ENCODE measurements around the gene S1PR2. TPM values are rescaled to one million over a fixed set of nuclear protein-coding genes. Genes with fewer than 3 reads are reported as not detected.

S1PR2 gene
- total RNA-seq, 2 experiments from 2014 or later, result 9.5 to 10.6 TPM

DNA sequence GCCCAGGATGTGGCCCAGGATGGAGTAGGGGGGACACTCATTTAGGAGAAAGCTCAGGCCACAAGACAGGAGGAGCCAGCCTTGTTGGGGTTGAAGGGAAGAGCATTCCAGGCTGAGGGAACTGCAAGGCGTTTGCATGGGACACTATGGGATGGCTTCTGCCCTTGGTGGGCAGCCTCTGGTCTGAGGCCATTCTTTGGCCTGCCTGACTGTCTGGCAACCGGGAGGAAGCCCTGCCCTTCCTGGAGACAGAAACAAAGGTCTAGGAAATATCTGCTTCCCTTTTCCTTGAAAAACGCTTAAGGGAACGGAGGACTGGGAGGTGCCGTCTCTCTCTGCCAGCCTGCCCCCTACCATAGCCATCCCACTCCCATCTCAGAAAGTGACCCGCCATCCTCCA lies 36.9 kb upstream of the S1PR2 start:
- H3K36me3 Mint-ChIP-seq (ENCODE audit: low read depth), result peaks cover 7% of the 10 kb centered on the region
- CTCF ChIA-PET, result interaction anchor here (1.7 to 10.1 kb wide), 5 partner anchors 8 to 133 kb away, joined by 4 to 238 read pairs (median 10); no protein-coding TSS in a partner anchor
- no peak overlapping the region for H3K27ac Mint-ChIP-seq
- DNase-seq, result no peak
- peaks cover 1% of the 10 kb centered on the region for H3K27me3 Mint-ChIP-seq
- H3K4me3 Mint-ChIP-seq, result no peak overlapping the region
- H3K9me3 Mint-ChIP-seq, result no peaks in the 10 kb centered on the region
- POLR2A ChIA-PET, result interaction anchor here (1.4 to 4.3 kb wide), 3 partner anchors 9 to 123 kb away, joined by 5 to 46 read pairs (median 15); partner anchors contain the start of gene TYK2
- peaks cover 39% of the 10 kb centered on the region for H3K4me1 Mint-ChIP-seq

DNA sequence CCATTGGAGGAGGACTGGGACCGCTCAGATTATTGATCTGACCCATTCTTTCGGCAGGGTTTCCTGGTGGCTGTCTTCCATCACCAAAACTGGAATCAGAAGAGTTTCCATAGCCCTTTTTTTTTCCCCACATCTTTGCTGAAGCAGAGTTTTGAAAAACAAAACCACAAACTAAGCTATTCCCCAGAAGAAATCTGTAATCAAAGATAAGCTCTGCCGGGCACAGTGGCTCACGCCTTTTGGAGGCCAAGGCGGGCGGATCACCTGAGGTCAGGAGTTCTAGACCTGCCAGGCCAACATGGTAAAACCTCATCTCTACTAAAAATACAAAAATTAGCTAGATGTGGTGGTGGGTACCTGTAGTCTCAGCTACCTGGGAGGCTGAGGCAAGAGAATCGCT lies 35.6 kb upstream of the S1PR2 start:
- peaks cover 1% of the 10 kb centered on the region for H3K27me3 Mint-ChIP-seq
- H3K9me3 Mint-ChIP-seq, result no peaks in the 10 kb centered on the region
- H3K4me3 Mint-ChIP-seq, result no peak overlapping the region
- peaks cover 27% of the 10 kb centered on the region for H3K4me1 Mint-ChIP-seq
- POLR2A ChIA-PET, result no interaction called here
- CTCF ChIA-PET, result interaction anchor here (1.7 to 10.1 kb wide), 2 partner anchors 8 to 123 kb away, joined by 4 to 238 read pairs; no protein-coding TSS in a partner anchor
- DNase-seq, result no peak
- H3K36me3 Mint-ChIP-seq (ENCODE audit: low read depth), result peaks cover 3% of the 10 kb centered on the region
- H3K27ac Mint-ChIP-seq, result no peak overlapping the region

DNA sequence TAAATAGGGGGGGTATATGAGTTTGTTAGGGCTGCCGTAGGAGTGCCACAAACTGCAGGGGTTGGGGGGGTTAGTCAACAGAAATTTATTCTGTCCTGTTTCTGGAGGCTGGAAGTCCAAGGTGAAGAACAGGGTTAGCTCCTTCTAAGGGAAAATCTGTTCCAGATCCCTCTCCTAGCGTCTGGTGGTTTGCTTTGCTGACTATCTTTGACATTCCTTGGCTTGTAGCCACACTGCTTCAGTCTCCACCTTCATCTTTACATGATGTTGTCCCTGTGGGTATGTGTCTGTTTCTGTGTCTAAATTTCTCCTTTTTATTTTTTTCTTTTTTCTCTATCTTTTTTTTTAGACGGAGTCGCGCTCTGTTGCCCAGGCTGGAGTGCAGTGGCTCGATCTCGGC lies 31.6 kb upstream of the S1PR2 start:
- Mint-ChIP-seq H3K4me3 (no peak overlapping the region), H3K4me1 (peaks cover 27% of the 10 kb centered on the region), H3K27me3 (no peaks in the 10 kb centered on the region), H3K27ac (no peak overlapping the region), H3K36me3 (ENCODE audit: low read depth) (peaks cover 10% of the 10 kb centered on the region), H3K9me3 (no peaks in the 10 kb centered on the region)
- ChIA-PET CTCF (interaction anchor here (0.6 kb wide), 1 partner anchor 201 kb away, joined by 3 read pairs; no protein-coding TSS in a partner anchor), POLR2A (no interaction called here)
- DNase-seq, result no peak

DNA sequence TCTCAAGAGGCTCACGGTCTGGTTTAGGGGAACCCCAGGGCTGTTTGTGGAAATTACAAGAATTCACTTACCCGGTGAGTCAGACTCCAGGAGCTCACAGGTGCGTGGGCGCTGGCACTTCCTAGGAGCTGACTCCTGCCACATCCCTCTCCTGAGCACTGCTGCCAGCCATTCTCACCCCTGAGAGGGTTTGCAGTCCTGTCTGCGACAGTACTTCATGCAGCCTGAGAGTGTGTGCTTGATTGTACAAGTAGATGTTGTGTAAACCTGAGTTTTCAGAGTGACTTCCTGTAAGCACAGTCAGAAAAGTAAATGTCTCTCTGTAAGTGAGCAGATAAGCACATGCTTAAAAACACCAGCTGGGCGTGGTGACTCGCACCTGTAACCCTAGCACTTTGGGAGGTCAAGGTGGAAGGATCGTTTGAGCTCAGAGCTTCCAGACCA lies 29.0 kb upstream of the S1PR2 start:
- peak overlapping the region; percentile 84 for H3K27ac Mint-ChIP-seq
- peak overlapping the region; percentile 35 for H3K4me3 Mint-ChIP-seq
- H3K27me3 Mint-ChIP-seq, result no peaks in the 10 kb centered on the region
- CTCF ChIA-PET, result interaction anchor here (0.5 to 5.7 kb wide), 14 partner anchors 10 to 212 kb away, joined by 3 to 131 read pairs (median 4); partner anchors contain the start of genes CDC37, ICAM1, RAVER1 and TYK2
- DNase-seq, result peak; percentile 57
- H3K4me1 Mint-ChIP-seq, result peaks cover 29% of the 10 kb centered on the region
- H3K36me3 Mint-ChIP-seq (ENCODE audit: low read depth), result peaks cover 28% of the 10 kb centered on the region
- H3K9me3 Mint-ChIP-seq, result no peaks in the 10 kb centered on the region
- POLR2A ChIA-PET, result interaction anchor here (0.8 to 3.1 kb wide), 13 partner anchors 8 to 168 kb away, joined by 3 to 46 read pairs (median 5); partner anchors contain the start of genes DNMT1, ICAM1, MRPL4 and TYK2

DNA sequence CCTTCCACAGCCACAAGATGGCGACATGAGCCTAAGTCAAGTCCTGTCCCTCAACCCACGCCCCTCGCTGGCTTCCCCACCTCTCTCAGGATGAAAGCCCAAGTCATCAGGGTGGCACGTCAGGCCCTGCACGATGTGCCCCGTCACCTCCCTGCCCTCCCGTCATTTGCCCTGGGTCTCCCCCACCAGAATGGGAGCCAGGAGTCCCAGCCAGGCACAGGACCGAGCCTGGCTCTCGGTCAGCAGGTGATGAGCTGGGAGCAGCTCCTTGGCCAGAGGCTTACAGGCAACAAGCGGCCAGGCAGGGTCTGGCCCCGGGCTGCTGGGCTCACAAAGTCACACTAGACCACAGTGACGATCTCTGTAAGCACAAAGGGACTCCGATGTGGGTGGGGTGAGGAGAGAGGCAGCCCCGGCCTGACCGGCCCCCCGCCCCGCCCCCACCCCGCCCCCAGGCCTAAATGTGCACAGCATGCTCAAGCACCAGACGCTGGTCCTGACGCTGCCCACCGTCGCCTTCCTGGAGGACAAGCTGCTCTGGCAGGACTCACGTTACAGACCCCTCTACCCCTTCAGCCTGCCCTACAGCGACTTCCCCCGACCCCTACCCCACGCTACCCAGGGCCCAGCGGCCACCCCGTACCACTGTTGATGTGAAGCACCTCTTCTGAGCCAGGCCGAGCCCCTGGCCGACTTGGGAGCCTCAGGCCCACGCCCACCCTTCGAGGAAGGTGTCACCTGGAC lies 28.2 kb upstream of the S1PR2 start:
- CTCF ChIA-PET, result interaction anchor here (0.6 to 5.7 kb wide), 46 partner anchors 8 to 233 kb away, joined by 3 to 131 read pairs (median 4); partner anchors contain the start of genes CDC37, EIF3G, ICAM1 and ICAM5
- Mint-ChIP-seq H3K4me3 (no peak overlapping the region), H3K36me3 (ENCODE audit: low read depth) (peaks cover 35% of the 10 kb centered on the region)

DNA sequence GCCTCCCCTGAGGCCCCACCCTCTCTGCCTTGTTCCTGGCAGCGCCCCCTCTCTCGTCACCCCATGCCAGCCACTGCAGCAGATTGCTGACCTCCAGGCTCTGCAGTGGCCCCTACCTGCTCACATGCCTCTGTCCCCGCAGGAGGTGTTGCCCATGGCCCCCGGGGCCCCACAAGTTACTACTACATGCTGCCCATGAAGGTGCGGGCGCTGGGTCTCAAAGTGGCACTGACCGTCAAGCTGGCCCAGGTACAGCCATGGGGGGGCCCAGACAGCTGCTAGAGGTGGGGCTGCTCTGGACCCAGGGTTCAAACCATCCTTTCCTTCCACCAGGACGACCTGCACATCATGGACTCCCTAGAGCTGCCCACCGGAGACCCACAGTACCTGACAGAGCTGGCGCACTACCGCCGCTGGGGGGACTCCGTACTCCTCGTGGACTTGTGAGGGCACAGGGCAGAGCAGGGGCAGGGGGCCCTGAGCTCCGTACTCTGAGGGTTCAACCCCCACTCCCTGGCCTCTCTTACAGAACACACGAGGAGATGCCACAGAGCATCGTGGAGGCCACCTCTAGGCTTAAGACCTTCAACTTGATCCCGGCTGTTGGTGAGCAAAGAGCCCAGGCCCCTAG lies 27.1 kb upstream of the S1PR2 start:
- ChIA-PET POLR2A (interaction anchor here (0.5 to 3.1 kb wide), 11 partner anchors 12 to 147 kb away, joined by 3 to 46 read pairs (median 7); partner anchors contain the start of genes DNMT1, ICAM1 and TYK2), CTCF (interaction anchor here (0.6 to 5.7 kb wide), 37 partner anchors 8 to 234 kb away, joined by 3 to 131 read pairs (median 4); partner anchors contain the start of genes CDC37, EIF3G, ICAM1 and ICAM5)
- H3K36me3 Mint-ChIP-seq (ENCODE audit: low read depth), result peaks cover 42% of the 10 kb centered on the region
- no peaks in the 10 kb centered on the region for H3K9me3 Mint-ChIP-seq
- H3K27ac Mint-ChIP-seq, result no peak overlapping the region
- DNase-seq, result no peak
- H3K4me3 Mint-ChIP-seq, result no peak overlapping the region
- no peaks in the 10 kb centered on the region for H3K27me3 Mint-ChIP-seq
- peaks cover 42% of the 10 kb centered on the region for H3K4me1 Mint-ChIP-seq

More for the DNA sequence above, 28.2 kb upstream of the S1PR2 start:
- Mint-ChIP-seq H3K4me1 (peaks cover 34% of the 10 kb centered on the region), H3K27ac (peak overlapping the region; percentile 84), H3K27me3 (no peaks in the 10 kb centered on the region), H3K9me3 (no peaks in the 10 kb centered on the region)
- DNase-seq, result peak; percentile 94
- POLR2A ChIA-PET, result interaction anchor here (0.5 to 3.1 kb wide), 17 partner anchors 8 to 153 kb away, joined by 3 to 46 read pairs (median 4); partner anchors contain the start of genes DNMT1, ICAM1, MRPL4 and TYK2

DNA sequence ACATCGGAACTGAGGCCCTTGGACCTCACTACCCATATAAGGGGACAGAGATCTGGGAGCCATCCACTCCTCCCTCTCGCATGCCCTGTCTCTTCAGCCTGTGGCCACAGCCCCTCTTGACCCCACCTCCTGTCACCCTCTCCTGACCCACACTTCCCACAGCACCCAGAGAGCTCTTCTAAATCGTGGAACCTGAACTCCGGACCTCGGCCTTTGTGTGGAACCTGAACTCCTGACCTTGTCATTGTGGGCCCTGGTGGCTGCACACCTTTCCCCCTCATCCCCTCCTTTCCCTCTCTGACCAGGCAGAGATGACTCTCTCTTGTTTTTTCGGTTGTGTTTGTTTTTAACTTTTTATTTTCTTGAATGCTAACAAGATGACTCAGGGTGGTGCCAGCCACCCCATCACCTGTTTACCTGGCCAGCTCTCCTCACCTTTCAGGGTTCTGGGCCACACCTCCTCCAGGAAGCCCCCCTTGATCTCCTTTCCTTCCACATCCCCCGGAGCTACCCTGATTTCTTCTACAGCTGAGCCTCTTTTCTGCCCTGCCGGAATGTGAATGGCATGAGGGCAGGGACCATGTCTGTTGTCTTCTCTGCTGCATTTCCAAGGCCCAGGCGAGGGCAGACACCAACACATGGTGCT lies 26.0 kb upstream of the S1PR2 start:
- Mint-ChIP-seq H3K36me3 (ENCODE audit: low read depth) (peaks cover 42% of the 10 kb centered on the region), H3K27me3 (no peaks in the 10 kb centered on the region), H3K27ac (no peak overlapping the region), H3K4me1 (peaks cover 51% of the 10 kb centered on the region), H3K9me3 (no peaks in the 10 kb centered on the region), H3K4me3 (no peak overlapping the region)
- DNase-seq, result no peak
- POLR2A ChIA-PET, result interaction anchor here (0.6 to 1.4 kb wide), 2 partner anchors 21 to 139 kb away, joined by 3 read pairs; no protein-coding TSS in a partner anchor
- CTCF ChIA-PET, result interaction anchor here (2.1 to 5.7 kb wide), 2 partner anchors 129 to 136 kb away, joined by 14 to 131 read pairs; no protein-coding TSS in a partner anchor

DNA sequence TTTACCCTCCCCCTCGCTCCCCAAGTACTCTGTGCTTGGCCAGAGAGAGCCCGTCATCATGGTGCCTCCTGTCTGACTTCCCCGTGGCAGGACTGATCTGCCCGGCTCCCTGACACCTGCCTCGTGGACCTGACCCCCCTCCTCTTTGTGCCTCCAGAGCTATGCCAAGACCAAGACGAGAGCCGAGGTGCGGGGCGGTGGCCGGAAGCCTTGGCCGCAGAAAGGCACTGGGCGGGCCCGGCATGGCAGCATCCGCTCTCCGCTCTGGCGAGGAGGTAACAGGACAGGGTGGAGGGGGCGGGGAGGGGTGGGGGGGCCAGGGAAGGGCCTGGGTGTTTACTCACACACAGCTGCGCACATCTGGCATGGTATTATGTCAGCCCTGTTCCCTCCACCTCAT lies 25.4 kb upstream of the S1PR2 start:
- Mint-ChIP-seq H3K27ac (no peak overlapping the region), H3K4me3 (no peak overlapping the region), H3K36me3 (ENCODE audit: low read depth) (peaks cover 42% of the 10 kb centered on the region), H3K27me3 (no peaks in the 10 kb centered on the region), H3K9me3 (no peaks in the 10 kb centered on the region), H3K4me1 (peaks cover 52% of the 10 kb centered on the region)
- no peak for DNase-seq
- ChIA-PET CTCF (interaction anchor here (5.7 kb wide), 1 partner anchor 129 kb away, joined by 131 read pairs; no protein-coding TSS in a partner anchor), POLR2A (interaction anchor here (1.4 kb wide), 1 partner anchor 21 kb away, joined by 3 read pairs; no protein-coding TSS in a partner anchor)

DNA sequence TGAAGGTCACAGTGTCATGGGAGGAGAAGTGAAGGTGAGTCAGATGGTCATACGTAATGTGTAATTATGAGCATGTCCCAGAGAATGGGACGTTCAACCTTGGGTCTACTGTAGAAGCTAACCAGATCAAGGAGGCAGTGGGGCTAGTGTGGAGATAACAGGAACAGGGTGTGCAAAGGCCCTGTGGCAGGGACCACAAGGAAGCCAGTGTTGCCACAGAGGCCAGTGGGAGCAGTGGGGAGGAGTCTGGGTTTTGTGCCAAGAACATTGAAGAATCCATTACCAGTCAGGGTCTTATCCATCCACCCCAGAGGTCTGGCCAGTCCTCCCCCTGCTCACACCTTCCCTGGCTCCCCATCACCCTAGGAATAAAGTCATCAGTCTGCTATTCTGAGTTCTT lies 24.2 kb upstream of the S1PR2 start:
- no peaks in the 10 kb centered on the region for H3K9me3 Mint-ChIP-seq
- no peaks in the 10 kb centered on the region for H3K27me3 Mint-ChIP-seq
- no peak for DNase-seq
- ChIA-PET CTCF (interaction anchor here (1.3 kb wide), 1 partner anchor 136 kb away, joined by 4 read pairs; no protein-coding TSS in a partner anchor), POLR2A (interaction anchor here (2.1 kb wide), 1 partner anchor 15 kb away, joined by 6 read pairs; the partner anchor contains the start of gene ICAM1)
- H3K36me3 Mint-ChIP-seq (ENCODE audit: low read depth), result peaks cover 42% of the 10 kb centered on the region
- H3K27ac Mint-ChIP-seq, result no peak overlapping the region
- no peak overlapping the region for H3K4me3 Mint-ChIP-seq
- peaks cover 51% of the 10 kb centered on the region for H3K4me1 Mint-ChIP-seq

DNA sequence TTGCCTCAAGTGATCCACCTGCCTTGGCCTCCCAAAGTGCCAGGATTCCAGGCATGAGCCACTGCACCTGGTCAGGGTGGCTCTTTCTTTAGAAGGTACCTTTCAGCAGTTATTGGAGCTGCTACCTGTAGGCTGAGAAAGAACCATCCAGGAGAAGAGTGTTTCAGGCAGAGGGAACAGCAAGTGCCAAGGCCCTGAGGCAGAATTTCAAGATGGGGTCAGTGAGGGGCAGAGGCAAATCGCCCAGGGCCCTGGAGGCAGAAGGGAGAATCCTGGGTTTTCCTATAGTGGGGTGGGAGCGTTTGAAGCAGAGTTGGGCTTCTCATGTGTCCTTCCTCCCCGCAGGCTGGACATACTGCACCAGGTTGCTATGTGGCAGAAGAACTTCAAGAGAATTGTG lies 23.1 kb upstream of the S1PR2 start:
- Mint-ChIP-seq H3K27me3 (no peaks in the 10 kb centered on the region), H3K4me3 (no peak overlapping the region), H3K4me1 (peaks cover 45% of the 10 kb centered on the region), H3K9me3 (no peaks in the 10 kb centered on the region), H3K27ac (peak overlapping the region; percentile 21), H3K36me3 (ENCODE audit: low read depth) (peaks cover 42% of the 10 kb centered on the region)
- POLR2A ChIA-PET, result interaction anchor here (2.1 kb wide), 1 partner anchor 16 kb away, joined by 6 read pairs; the partner anchor contains the start of gene ICAM1
- CTCF ChIA-PET, result interaction anchor here (1.3 to 1.5 kb wide), 2 partner anchors 135 to 138 kb away, joined by 4 to 7 read pairs; no protein-coding TSS in a partner anchor
- DNase-seq, result no peak

DNA sequence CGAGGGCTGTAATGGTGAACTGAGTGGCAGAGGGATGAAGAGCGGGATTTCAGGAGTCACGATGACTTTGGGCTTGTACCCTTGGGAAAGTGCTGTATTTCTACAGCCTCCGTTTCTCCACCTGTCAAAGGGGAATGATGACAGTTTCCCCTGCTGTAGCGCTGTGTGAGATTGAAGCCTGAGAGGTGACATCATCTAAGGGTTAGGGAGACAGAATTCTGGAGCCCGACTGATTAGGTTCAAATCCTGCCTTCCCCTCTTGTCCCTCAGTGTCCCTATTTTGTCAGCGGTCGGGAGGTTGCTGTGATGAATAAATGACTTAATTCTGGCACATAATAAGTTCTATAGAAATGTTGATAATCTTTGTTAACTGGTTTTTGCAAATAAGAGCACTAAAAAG lies 21.6 kb upstream of the S1PR2 start:
- H3K9me3 Mint-ChIP-seq, result no peaks in the 10 kb centered on the region
- H3K27me3 Mint-ChIP-seq, result no peaks in the 10 kb centered on the region
- ChIA-PET CTCF (interaction anchor here (0.8 to 1.9 kb wide), 3 partner anchors 17 to 136 kb away, joined by 3 to 6 read pairs (median 4); partner anchors contain the start of gene DNMT1), POLR2A (interaction anchor here (1.6 to 2.2 kb wide), 5 partner anchors 17 to 128 kb away, joined by 4 to 12 read pairs (median 7); partner anchors contain the start of genes DNMT1, ICAM1 and TYK2)
- DNase-seq, result no peak
- H3K36me3 Mint-ChIP-seq (ENCODE audit: low read depth), result peaks cover 31% of the 10 kb centered on the region
- H3K27ac Mint-ChIP-seq, result peak overlapping the region; percentile 85
- H3K4me3 Mint-ChIP-seq, result peak overlapping the region; percentile 84
- peaks cover 36% of the 10 kb centered on the region for H3K4me1 Mint-ChIP-seq

Data from activated CD4-positive, alpha-beta memory T cell treated with anti-CD3 and anti-CD28 coated beads, Interleukin-2, amount 10 ng/mL, durations not matched to agents 7 days and 5 days (primary cell).